Neural cell (in vitro differentiated cells): ENCODE measurements around the gene TTC17.

Source experiments
- CTCF ChIP-seq: fragments of 450-650 bp; IDR thresholded peaks from 2 replicates; pipeline ENCODE4 v1.5.1; 2014; ENCODE audit warnings: antibody characterized with exemption, mild to moderate bottlenecking, moderate library complexity; ENCODE audit not compliant: poor library complexity, severe bottlenecking
- EP300 ChIP-seq: fragments of 450-650 bp; conservative IDR thresholded peaks from 2 replicates; pipeline ENCODE4 v1.6.1; 2014; ENCODE audit warnings: antibody characterized with exemption, mild to moderate bottlenecking, moderate library complexity; ENCODE audit not compliant: poor library complexity, severe bottlenecking
- POLR2AphosphoS5 ChIP-seq: IDR thresholded peaks from 2 replicates; pipeline ENCODE4 v1.6.1; 2012
- SMC3 ChIP-seq: fragments of 450-650 bp; conservative IDR thresholded peaks from 2 replicates; pipeline ENCODE4 v1.6.1; 2014; ENCODE audit warnings: antibody characterized with exemption, mild to moderate bottlenecking, moderate library complexity; ENCODE audit not compliant: poor library complexity
- TAF1 ChIP-seq: IDR thresholded peaks from 2 replicates; pipeline ENCODE4 v1.6.1; 2012; ENCODE audit warnings: low read depth

- TF ChIP-seq CTCF (no peak), POLR2AphosphoS5 (no peak), TAF1 (no peak), EP300 (no peak), SMC3 (no peak)
Measured at GRCh38 chr11:43410394-43410793, 51.7 kb downstream of the TTC17 start.
